B cell (primary cell): Measurements from ENCODE around the gene SPECC1. TPM values are rescaled to one million over a fixed set of nuclear protein-coding genes. Genes with fewer than 3 reads are reported as not detected.

Source experiments
- ATAC-seq: fragments of 200-7000 bp; cut with Tn5 transposase; one replicate; pipeline ENCODE4 v1.10.0; 2021; ENCODE audit warnings: low read depth, mild to moderate bottlenecking, moderate number of reproducible peaks, moderate library complexity
- CTCF ChIA-PET: fragments of 350-600 bp; sonication (Branson Sonifier 250); formaldehyde crosslinking; loops from one replicate; lab custom pipeline; 2021; ENCODE audit warnings: antibody characterized with exemption, inconsistent platforms; lab: Charles Lee
- POLR2A ChIA-PET: fragments of 350-600 bp; sonication (Branson Sonifier 250); formaldehyde crosslinking; loops from one replicate; lab custom pipeline; 2021; ENCODE audit warnings: antibody characterized with exemption; lab: Charles Lee
- DNase-seq: peaks from one replicate; pipeline ENCODE4 v3.0.0; 2013
- H2AFZ ChIP-seq: 2 replicates; pipeline ENCODE4 v1.6.1; 2012; ENCODE audit warnings: mild to moderate bottlenecking, low read depth, low read length; ENCODE audit not compliant: insufficient read depth, poor library complexity, severe bottlenecking
- H3K27ac ChIP-seq, 2 donors: 1 replicate in 1 of 2; 2 replicates in 1 of 2; pipeline ENCODE4 v1.5.1; 2012 to 2013; ENCODE audit warnings: low read length in 2 of 2, mild to moderate bottlenecking in 2 of 2, moderate library complexity in 1 of 2
- H3K27me3 ChIP-seq, 4 experiments: fragments of 200-600 bp in 1 of 4; sonication (generic) in 1 of 4; replicated peaks in 1 of 4; 1 replicate in 2 of 4; 2 replicates in 2 of 4; pipeline versions ENCODE4 v1.6.1 to v1.7.0; 2013 to 2016; ENCODE audit warnings: low read length in 3 of 4, mild to moderate bottlenecking in 2 of 4, mixed read lengths in 1 of 4, moderate library complexity in 1 of 4; ENCODE audit not compliant: insufficient read depth in 4 of 4, control insufficient read depth in 3 of 4; ENCODE audit errors: control extremely low read depth in 1 of 4
- H3K36me3 ChIP-seq, 2 experiments: replicated peaks in 1 of 2; 1 replicate in 1 of 2; 2 replicates in 1 of 2; pipeline versions ENCODE4 v1.6.1 to v1.7.1; 2013; ENCODE audit warnings: low read length in 1 of 2; ENCODE audit not compliant: insufficient read depth in 2 of 2, control insufficient read depth in 1 of 2; ENCODE audit errors: control extremely low read depth in 1 of 2, extremely low read depth in 1 of 2
- H3K4me1 ChIP-seq, 2 donors: fragments of 200-600 bp in 1 of 2; sonication (generic) in 1 of 2; 1 replicate in 1 of 2; 2 replicates in 1 of 2; pipeline versions ENCODE4 v1.5.1 to v1.6.1; 2013 to 2017; ENCODE audit warnings: low read length in 2 of 2; ENCODE audit not compliant: control insufficient read depth in 2 of 2, insufficient read depth in 2 of 2
- H3K4me2 ChIP-seq: replicated peaks from 2 replicates; pipeline ENCODE3; 2012; ENCODE audit warnings: mild to moderate bottlenecking, low read depth, low read length; ENCODE audit not compliant: poor library complexity, severe bottlenecking
- H3K4me3 ChIP-seq, 5 experiments: fragments of 200-600 bp in 1 of 5; sonication (generic) in 1 of 5; 1 replicate in 3 of 5; 2 replicates in 2 of 5; pipeline versions ENCODE4 v1.5.1 to v1.7.0; 2011 to 2016; ENCODE audit warnings: low read length in 4 of 5, mild to moderate bottlenecking in 4 of 5, low read depth in 2 of 5, control low read depth in 1 of 5, moderate library complexity in 1 of 5; ENCODE audit not compliant: insufficient read depth in 1 of 5; ENCODE audit errors: control extremely low read depth in 1 of 5, extremely low read depth in 1 of 5
- H3K79me2 ChIP-seq: fragments of 200-600 bp; sonication (generic); one replicate; pipeline ENCODE4 v1.6.0; 2016; ENCODE audit warnings: low read length; ENCODE audit not compliant: control insufficient read depth, insufficient read depth
- H3K9ac ChIP-seq: fragments of 200-600 bp; sonication (generic); 2 replicates; pipeline ENCODE4 v1.6.1; 2017; ENCODE audit warnings: mild to moderate bottlenecking, low read length, moderate library complexity
- H3K9me3 ChIP-seq, 3 donors: one replicate each; pipeline versions ENCODE4 v1.6.1 to v1.7.1; 2013; ENCODE audit warnings: low read length in 2 of 3; ENCODE audit not compliant: control insufficient read depth in 2 of 3, insufficient read depth in 1 of 3; ENCODE audit errors: control extremely low read depth in 1 of 3
- H4K20me1 ChIP-seq: 2 replicates; pipeline ENCODE4 v1.6.0; 2012; ENCODE audit warnings: mild to moderate bottlenecking, low read length; ENCODE audit not compliant: insufficient read depth, control insufficient read depth, poor library complexity, severe bottlenecking
- H3K27ac Mint-ChIP-seq: one replicate; pipeline ENCODE4 v1.8.0; 2021; ENCODE audit warnings: mixed read lengths
- H3K27me3 Mint-ChIP-seq: one replicate; pipeline ENCODE4 v1.8.0; 2021; ENCODE audit warnings: mixed read lengths
- H3K4me1 Mint-ChIP-seq: one replicate; pipeline ENCODE4 v1.8.0; 2021; ENCODE audit warnings: mixed read lengths
- H3K4me3 Mint-ChIP-seq: one replicate; pipeline ENCODE4 v1.8.0; 2021; ENCODE audit warnings: mixed read lengths
- H3K9me3 Mint-ChIP-seq: one replicate; pipeline ENCODE4 v1.8.0; 2022; ENCODE audit warnings: mixed read lengths; ENCODE audit not compliant: insufficient read depth
- CTCF ChIP-seq: fragments of 200-600 bp; IDR thresholded peaks from one replicate; pipeline ENCODE4 v1.8.0; 2022; ENCODE audit warnings: antibody characterized with exemption, mild to moderate bottlenecking
- EZH2 ChIP-seq: IDR thresholded peaks from 2 replicates; pipeline ENCODE4 v1.6.1; 2012; ENCODE audit warnings: borderline replicate concordance, low read depth, mild to moderate bottlenecking, moderate library complexity, low read length; ENCODE audit not compliant: insufficient read depth, poor library complexity, severe bottlenecking
- WGBS: methylation state at CpG from one replicate; pipeline ENCODE4 v1.1.5; 2013; ENCODE audit warnings: missing lambda C conversion rate; ENCODE audit not compliant: insufficient coverage; 5-methylcytosine and 5-hydroxymethylcytosine counted together
- intact Hi-C: fragments of 100-400 bp; cut with micrococcal nuclease; formaldehyde crosslinking; loops from one replicate; pipeline ENCODE4 v1.10.0; 2022
- polyA plus RNA-seq: library from polyadenylated mRNA; depleted of rRNA; stranded (reverse); fragments of >200 nt; gene quantifications from 2 replicates; pipeline ENCODE4 v1.2.3, GENCODE V29; 2012
- total RNA-seq, 2 donors: library from RNA; stranded (reverse); fragments of 120-200 nt in 1 of 2; gene quantifications; 1 replicate in 1 of 2; 2 replicates in 1 of 2; pipeline versions ENCODE4 v1.2.3 to v1.2.4, GENCODE V29; 2013 to 2022

Gene SPECC1
- total and polyA plus RNA-seq, 2 donors (not counting 1 experiment from before 2014, with no cell fraction given), result 4.6 to 7.4 TPM

GRCh38 chr17:20092973-20093626 lies 83.9 kb downstream of the SPECC1 start:
- Histone ChIP-seq H3K4me1 (no peaks in the 10 kb centered on the region), H3K79me2 (no peaks in the 10 kb centered on the region), H3K4me2 (no peak overlapping the region), H3K4me3 (no peak overlapping the region), H3K36me3 (no peaks in the 10 kb centered on the region), H3K27me3 (no peaks in the 10 kb centered on the region), H3K9me3 (peaks cover 0 to 3% (median 0%) of the 10 kb centered on the region in 3 donors), H2AFZ (no peak overlapping the region), H4K20me1 (no peaks in the 10 kb centered on the region), H3K27ac (no peak overlapping the region), H3K9ac (no peak overlapping the region)
- TF ChIP-seq EZH2 (no peak), CTCF (no peak)
- intact Hi-C loops, result no loop called here
- Mint-ChIP-seq H3K27ac (no peak overlapping the region), H3K27me3 (peaks cover 16% of the 10 kb centered on the region), H3K9me3 (no peaks in the 10 kb centered on the region), H3K4me3 (no peak overlapping the region), H3K4me1 (no peaks in the 10 kb centered on the region)
- ChIA-PET CTCF (no interaction called here), POLR2A (no interaction called here)
- DNase-seq, result no peak
- WGBS, result 80% methylated on average over 2 of the region's 2 CpGs
- ATAC-seq, result no peak

GRCh38 chr17:20094777-20095176 lies 85.6 kb downstream of the SPECC1 start:
- no peak overlapping the region for H2AFZ ChIP-seq
- Mint-ChIP-seq H3K4me1 (no peaks in the 10 kb centered on the region), H3K27ac (no peak overlapping the region), H3K9me3 (no peaks in the 10 kb centered on the region), H3K27me3 (peaks cover 16% of the 10 kb centered on the region), H3K4me3 (no peak overlapping the region)
- intact Hi-C loops, result no loop called here
- H3K4me3 ChIP-seq, result no peak overlapping the region
- H3K9ac ChIP-seq, result no peak overlapping the region
- no peaks in the 10 kb centered on the region for H3K36me3 ChIP-seq
- no peak overlapping the region for H3K4me2 ChIP-seq
- POLR2A ChIA-PET, result no interaction called here
- H3K4me1 ChIP-seq, result no peaks in the 10 kb centered on the region
- H3K27me3 ChIP-seq, result no peaks in the 10 kb centered on the region
- TF ChIP-seq CTCF (no peak), EZH2 (no peak)
- DNase-seq, result no peak
- H3K9me3 ChIP-seq, result peaks cover 0 to 3% (median 0%) of the 10 kb centered on the region in 3 donors
- WGBS, result no CpG with 5 or more reads among the region's 1 CpG
- CTCF ChIA-PET, result no interaction called here
- ATAC-seq, result no peak
- H3K27ac ChIP-seq, result no peak overlapping the region
- H4K20me1 ChIP-seq, result no peaks in the 10 kb centered on the region
- H3K79me2 ChIP-seq, result no peaks in the 10 kb centered on the region
